Right lobe of liver (tissue), 6 donors: ENCODE data around the gene NOVA2. TPM values are rescaled to one million over a fixed set of nuclear protein-coding genes. Genes with fewer than 3 reads are reported as not detected.

Experiments used
- ATAC-seq, 4 donors: fragments of 200-7000 bp; cut with Tn5 transposase; one replicate each; pipeline ENCODE4 v1.9.1; 2020; ENCODE audit warnings: mild to moderate bottlenecking in 4 of 4, moderate library complexity in 4 of 4
- DNase-seq, 3 donors: peaks; one replicate each; pipeline ENCODE4 v3.0.0-alpha.2; 2020
- H3K27ac ChIP-seq, 3 donors: fragments of 200-600 bp; one replicate each; pipeline ENCODE4 v1.8.0; 2022
- H3K27me3 ChIP-seq, 2 donors: fragments of 200-600 bp; one replicate each; pipeline ENCODE4 v1.8.0; 2022
- H3K36me3 ChIP-seq, 4 donors: fragments of 200-600 bp; sonication (generic) in 1 of 4; one replicate each; pipeline versions ENCODE4 v1.5.1 to v1.8.0; 2017 to 2022; ENCODE audit warnings: control low read depth in 1 of 4
- H3K4me1 ChIP-seq, 4 donors: fragments of 200-600 bp; sonication (generic) in 1 of 4; one replicate each; pipeline versions ENCODE4 v1.5.1 to v1.8.0; 2017 to 2022; ENCODE audit warnings: control low read depth in 1 of 4
- H3K4me3 ChIP-seq, 3 donors: fragments of 200-600 bp; one replicate each; pipeline ENCODE4 v1.8.0; 2022
- H3K9me3 ChIP-seq, 4 donors: fragments of 200-600 bp; sonication (generic) in 1 of 4; one replicate each; pipeline versions ENCODE4 v1.5.1 to v1.8.0; 2017 to 2022; ENCODE audit warnings: control low read depth in 1 of 4
- CTCF ChIP-seq, 4 donors: fragments of 200-600 bp in 3 of 4; fragments of 450-650 bp in 1 of 4; IDR thresholded peaks; one replicate each; pipeline versions ENCODE4 v1.5.1 to v1.8.0; 2016 to 2022; ENCODE audit warnings: antibody characterized with exemption in 4 of 4, mild to moderate bottlenecking in 2 of 4
- POLR2A ChIP-seq: fragments of 450-650 bp; IDR thresholded peaks from one replicate; pipeline ENCODE4 v1.6.1; 2017; ENCODE audit warnings: antibody characterized with exemption, mild to moderate bottlenecking
- WGBS: methylation state at CpG from one replicate; pipeline ENCODE4 v1.1.6; 2018; ENCODE audit warnings: low coverage, low lambda C conversion rate; ENCODE audit not compliant: insufficient coverage; ENCODE audit errors: missing lambda C conversion rate; 5-methylcytosine and 5-hydroxymethylcytosine counted together
- intact Hi-C, 2 donors: fragments of 100-400 bp; cut with DNase I; formaldehyde crosslinking; loops; one replicate each; pipeline versions ENCODE4 v1.11.2 to v1.14.1; 2022
- total RNA-seq, 6 experiments: library from RNA; depleted of rRNA in 2 of 6; stranded (reverse); fragments of >200 nt in 2 of 6; fragmentation: NEBNext Ultra II Directional in 3 of 6; extraction: Animal tissue kit (Norgen Biotek cat#: 25700) in 3 of 6; gene quantifications; one replicate each; pipeline versions ENCODE4 v1.1.0 to v1.2.4, GENCODE V29; 2016 to 2023
- donor health status: DM: no; HTN: yes; CAD: no.
- donor health status: DM: no; HTN: no; CAD: no.
- donor health status: DM: no; HTN: no; CAD: no.
- donor health status: DM: no; HTN: yes; CAD: no.
- donor health status: DM: no; HTN: yes; CAD: no.

Gene NOVA2
- total RNA-seq, 6 experiments from 2014 or later: 0.66 to 2.5 (median 0.85) TPM

DNA sequence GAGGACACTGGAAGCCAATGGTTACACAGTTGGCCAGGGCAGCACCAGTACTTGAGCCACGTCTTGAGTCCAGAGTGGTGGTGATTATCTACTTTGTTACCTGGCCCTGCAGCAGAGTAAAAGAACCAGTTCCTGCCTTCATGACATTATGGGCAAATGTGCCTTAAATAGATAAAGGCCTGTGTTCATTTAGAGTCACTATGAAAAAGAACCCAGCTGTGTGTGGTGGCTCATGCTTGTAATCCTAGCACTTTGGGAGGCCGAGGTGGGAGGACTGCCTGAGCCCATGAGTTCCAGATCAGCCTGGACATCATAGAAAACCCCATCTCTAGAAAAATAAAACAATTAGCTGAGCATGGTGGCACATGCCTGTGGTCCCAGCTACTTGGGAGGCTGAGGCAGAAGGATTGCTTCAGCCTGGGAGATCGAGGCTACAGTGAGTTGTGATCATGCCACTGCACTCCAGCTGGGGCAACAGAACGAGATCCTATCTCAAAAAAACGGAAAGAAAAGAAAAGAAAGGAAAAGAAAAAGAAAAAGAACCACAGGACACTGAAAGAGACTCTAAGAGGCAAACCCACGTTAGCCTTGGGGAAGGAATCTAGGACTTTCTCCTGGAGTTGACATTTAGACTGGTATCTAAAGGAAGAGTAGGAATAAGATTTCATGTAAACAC, 84.3 kb downstream of the NOVA2 start:
- Histone ChIP-seq H3K4me1 (peaks cover 0 to 11% (median 6%) of the 10 kb centered on the region in 4 donors), H3K36me3 (no peaks in the 10 kb centered on the region), H3K4me3 (no peak overlapping the region), H3K27ac (no peak overlapping the region), H3K27me3 (no peaks in the 10 kb centered on the region), H3K9me3 (no peaks in the 10 kb centered on the region)
- intact Hi-C loops: loop anchor here in 1 of 2 donors (10.0 kb wide), 1 partner anchor 75 kb away; the partner anchor contains the start of gene RSPH6A
- DNase-seq (no peak), ATAC-seq (no peak)
- TF ChIP-seq CTCF (IDR thresholded peaks at IDR 0.05) (no peak), POLR2A (no peak)
- WGBS: 65% methylated on average over 5 of the region's 6 CpGs

DNA sequence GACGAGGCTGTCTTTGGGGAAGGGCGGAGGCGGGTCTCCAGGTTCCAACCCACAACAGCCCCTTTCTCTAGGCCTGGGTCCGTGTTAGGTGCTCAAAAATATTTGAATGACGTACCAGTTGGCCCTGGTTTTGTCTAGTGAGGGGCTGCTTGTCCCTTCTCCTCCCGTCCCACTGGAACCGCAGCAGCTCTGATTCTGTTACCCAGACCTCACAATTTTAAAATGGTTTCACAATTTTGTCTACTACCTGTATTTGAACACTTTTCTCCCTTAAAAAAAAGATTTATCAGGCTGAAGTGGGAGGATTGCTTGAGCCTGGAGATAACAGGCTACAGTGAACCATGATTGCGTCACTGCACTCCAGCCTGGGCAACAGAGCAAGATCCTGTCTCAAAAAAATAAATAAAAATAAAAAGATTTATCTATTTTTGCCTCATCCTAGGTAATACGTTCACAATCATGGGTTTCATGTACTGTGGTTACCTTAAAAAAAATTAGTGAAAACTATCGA, 86.4 kb downstream of the NOVA2 start:
- no peak for DNase-seq
- peak overlapping the region; percentile 78 to 86 (median 84) for H3K27ac ChIP-seq

GRCh38 chr19:45886427-45887199, 87.1 kb downstream of the NOVA2 start:
- no peaks in the 10 kb centered on the region for H3K27me3 ChIP-seq
- TF ChIP-seq POLR2A (peak; percentile 82), CTCF (IDR thresholded peaks at IDR 0.05) (no peak)
- H3K36me3 ChIP-seq: no peaks in the 10 kb centered on the region
- peak overlapping the region; percentile 78 to 86 (median 84) for H3K27ac ChIP-seq
- WGBS: 3% methylated on average over 15 of the region's 32 CpGs
- intact Hi-C loops: loop anchor here in 1 of 2 donors (10.0 kb wide), 1 partner anchor 72 kb away; the partner anchor contains the start of gene RSPH6A
- H3K9me3 ChIP-seq: no peaks in the 10 kb centered on the region
- DNase-seq (peak; percentile 88 to 94 (median 92)), ATAC-seq (peak; percentile 58 to 64 (median 62))
- H3K4me3 ChIP-seq: peak overlapping the region; percentile 69 to 83 (median 80)
- peaks cover 0 to 28% (median 11%) of the 10 kb centered on the region in 4 donors for H3K4me1 ChIP-seq

More for the DNA sequence above, 86.4 kb downstream of the NOVA2 start:
- no peaks in the 10 kb centered on the region for H3K9me3 ChIP-seq
- peak overlapping the region; percentile 69 to 83 (median 80) for H3K4me3 ChIP-seq
- intact Hi-C loops: loop anchor here in 1 of 2 donors (10.0 kb wide), 1 partner anchor 72 kb away; the partner anchor contains the start of gene RSPH6A
- no peaks in the 10 kb centered on the region for H3K27me3 ChIP-seq
- no peak for TF ChIP-seq CTCF (IDR thresholded peaks at IDR 0.05)
- TF ChIP-seq POLR2A: no peak
- no peaks in the 10 kb centered on the region for H3K36me3 ChIP-seq
- WGBS: 30% methylated on average over 10 of the region's 10 CpGs
- peaks cover 0 to 26% (median 10%) of the 10 kb centered on the region in 4 donors for H3K4me1 ChIP-seq
- ATAC-seq: no peak

DNA sequence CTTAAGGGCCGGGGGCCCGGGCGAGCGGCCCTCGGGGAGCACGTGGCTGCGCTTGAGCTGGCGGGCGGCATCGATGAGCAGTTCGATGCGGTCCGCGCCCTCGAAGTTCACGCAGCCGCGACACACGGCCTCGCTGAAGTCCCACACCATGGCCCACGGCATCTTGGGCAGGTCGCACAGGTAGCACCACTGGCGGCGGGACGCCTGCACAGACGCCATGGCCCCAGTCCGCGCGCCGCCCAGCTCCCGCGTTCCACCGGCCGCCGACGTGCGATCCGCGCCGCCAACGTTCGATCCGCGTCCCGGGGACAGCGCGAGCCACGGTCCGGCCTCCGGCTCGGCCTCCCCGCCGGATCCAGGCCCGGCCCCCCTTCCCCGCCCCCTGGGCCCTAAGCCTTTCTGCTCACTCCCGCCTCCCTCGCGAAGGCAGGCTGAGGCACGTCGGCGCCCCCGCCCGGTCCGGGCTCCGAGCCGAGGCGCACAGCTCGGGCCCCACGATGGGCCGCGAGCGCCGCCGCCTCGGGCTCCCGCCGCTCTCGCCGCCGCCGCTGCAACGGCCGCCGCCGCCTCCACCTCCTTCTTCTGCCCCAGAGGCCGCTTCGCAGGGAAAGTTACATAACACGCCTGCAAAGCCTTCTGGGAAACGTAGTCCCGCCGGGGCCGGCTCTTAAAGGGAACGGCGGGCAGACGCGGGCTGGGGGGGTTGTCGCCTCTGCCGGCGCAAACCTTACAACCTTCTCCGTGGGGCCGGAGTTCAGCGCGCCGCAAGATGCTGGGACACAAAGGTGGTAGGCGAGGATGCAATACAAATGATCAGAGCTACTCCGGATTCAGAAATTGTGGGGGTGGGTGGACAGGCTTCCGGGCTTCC, 87.9 kb downstream of the NOVA2 start, which contains the start of gene IRF2BP1:
TSS of gene IRF2BP1 (minus strand) at position 586 of the 871 bp plus-strand sequence. CDS start at position 219, 367 bp downstream.
- no peaks in the 10 kb centered on the region for H3K27me3 ChIP-seq
- H3K27ac ChIP-seq: peak within 1 kb of the TSS; percentile 78 to 86 (median 84)
- DNase-seq: peak; percentile 90 to 94 (median 93)
- WGBS: 0% methylated on average over 36 of the region's 107 CpGs
- peaks cover 0 to 36% (median 15%) of the 10 kb centered on the region in 4 donors for H3K4me1 ChIP-seq
- peak within 1 kb of the TSS; percentile 69 to 83 (median 80) for H3K4me3 ChIP-seq
- TF ChIP-seq POLR2A (peak; percentile 79), CTCF (IDR thresholded peaks at IDR 0.05) (peak in 1 of 4 donors; percentile 10)
- no peaks in the 10 kb centered on the region for H3K9me3 ChIP-seq
- peak; percentile 34 to 53 (median 48) for ATAC-seq
- intact Hi-C loops: loop anchor here in 1 of 2 donors (10.0 kb wide), 1 partner anchor 71 kb away; the partner anchor contains the start of gene RSPH6A
- no peaks in the 10 kb centered on the region for H3K36me3 ChIP-seq
